NCI-H748 treated with DMSO at 0.1 percent for 48 hours (cell line): ENCODE results near the gene GLRB.
"Not testable (repeated sequence)": the region's sequence is repeated elsewhere in the genome, so short reads cannot be mapped to it uniquely, and the experiment has no call there.

Experiments used
- DNase-seq: peaks from one replicate; lab custom pipeline; 2025; lab: John Stamatoyannopoulos, UW

Gene GLRB

DNA sequence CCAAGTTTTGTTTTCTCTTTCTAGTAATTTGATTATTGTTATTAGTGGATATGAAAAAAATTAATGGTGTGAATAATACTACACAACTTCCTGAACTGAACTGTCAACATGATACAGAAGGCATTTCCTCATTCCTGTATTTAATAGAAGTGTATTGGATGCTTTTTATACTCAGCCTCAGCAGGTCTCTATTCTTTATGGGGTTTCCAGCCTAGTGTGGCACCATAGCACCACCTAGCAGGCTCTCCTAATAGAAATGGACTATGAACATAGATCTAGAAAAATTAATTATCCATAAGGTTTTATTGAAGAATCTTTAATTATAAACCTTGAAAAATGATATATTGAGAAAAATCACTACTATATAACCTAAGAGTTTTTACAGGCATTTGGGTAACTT, 52.4 kb downstream of the GLRB start:
- peak; percentile 6 for DNase-seq

DNA sequence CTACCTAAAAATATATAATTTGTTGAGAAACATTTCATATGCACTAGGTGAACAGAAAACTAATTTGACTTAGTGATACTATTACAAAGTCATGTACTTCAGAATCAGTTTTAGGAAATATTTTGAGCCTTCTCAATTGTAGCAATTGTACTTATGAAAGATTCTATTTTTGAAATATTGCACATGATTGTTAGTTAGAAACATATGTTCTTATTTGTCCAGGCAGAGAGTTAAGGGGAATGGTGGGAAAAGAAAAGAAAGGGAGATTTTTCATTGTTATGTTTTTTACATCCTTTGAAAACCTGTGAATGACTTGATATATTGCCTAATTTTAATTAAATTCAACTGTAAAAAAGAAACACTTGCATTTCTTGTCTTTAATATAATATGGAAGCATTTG, 66.0 kb downstream of the GLRB start:
- DNase-seq = no peak

DNA sequence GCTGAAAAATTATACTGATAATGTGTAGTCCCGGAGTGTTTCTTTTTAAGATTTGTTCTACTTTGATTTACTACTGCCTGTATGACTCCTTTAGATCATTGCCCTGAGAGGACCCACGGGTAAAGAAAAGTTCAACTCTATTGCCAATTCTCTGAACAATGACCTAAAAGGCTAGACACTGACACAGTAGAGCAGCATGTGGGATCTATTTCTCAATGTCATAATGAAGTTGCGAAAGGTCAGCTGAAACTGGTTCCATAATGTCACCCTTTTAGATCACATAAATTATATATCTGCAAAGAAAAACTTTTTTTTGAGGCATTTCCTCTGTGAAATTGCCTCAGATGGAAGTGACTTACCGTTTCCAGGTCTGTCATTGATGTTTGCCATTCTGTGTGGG, 67.4 kb downstream of the GLRB start:
- no peak for DNase-seq

DNA sequence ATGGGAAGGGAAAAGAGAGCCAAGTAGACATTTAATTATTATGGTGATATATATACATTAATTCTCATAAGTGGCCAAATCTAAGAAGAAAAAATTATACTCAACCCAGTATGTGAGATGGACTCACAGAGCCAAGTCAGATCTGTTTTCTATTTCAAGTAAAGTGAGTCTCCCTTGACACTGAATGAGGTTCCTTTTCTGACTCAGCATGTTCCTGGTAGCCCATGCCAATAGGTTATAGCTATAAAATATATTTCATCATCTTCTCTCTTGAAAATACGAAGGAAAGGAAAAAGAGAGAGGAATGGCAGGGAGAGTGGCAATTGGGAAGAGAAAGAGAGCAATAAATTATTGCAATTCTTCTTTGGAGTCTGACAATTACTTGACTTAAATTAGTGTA, 75.8 kb downstream of the GLRB start:
- no peak for DNase-seq

DNA sequence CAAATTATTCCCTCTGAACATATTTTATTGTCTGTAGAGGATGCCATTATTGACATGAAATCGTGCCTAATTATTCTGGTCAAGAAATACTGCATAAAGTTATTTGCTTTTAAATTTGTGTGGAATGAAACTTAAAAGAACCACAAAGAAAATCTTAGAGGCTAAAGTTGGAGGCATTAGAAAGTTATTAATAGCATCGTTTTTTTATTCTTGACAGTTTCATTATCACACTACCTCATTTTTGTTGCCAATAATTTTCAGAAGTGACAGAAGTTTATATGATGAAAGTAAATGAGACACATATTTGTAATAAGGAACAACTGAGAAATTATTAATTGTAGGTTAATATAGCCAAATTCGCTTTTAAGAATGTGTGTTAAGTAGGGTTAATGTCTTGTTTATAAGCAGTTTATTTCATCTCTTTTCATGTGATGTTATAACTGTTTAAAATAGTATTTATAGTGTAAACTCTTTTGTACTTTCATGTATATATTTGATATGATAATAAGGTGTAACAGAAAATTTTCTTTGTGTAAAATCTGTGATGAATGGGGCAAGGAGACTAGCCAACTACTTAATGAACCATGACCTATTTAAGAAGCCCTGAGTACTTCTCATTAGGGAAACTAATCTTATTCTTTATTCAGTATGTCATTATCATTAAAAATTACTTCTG, 90.1 kb downstream of the GLRB start:
- no peak for DNase-seq

DNA sequence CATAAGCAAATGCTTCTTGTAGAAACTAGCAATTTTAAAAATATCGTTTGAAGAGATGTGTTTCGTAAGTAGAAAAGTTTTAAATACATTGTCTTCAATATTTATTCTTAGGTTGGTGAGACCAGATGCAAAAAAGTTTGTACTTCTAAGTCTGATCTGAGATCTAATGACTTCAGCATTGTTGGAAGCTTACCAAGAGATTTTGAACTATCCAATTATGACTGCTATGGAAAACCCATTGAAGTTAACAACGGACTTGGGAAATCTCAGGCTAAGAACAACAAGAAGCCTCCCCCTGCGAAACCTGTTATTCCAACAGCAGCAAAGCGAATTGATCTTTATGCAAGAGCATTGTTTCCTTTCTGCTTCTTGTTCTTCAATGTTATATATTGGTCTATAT, 94.4 kb downstream of the GLRB start:
- DNase-seq = no peak

DNA sequence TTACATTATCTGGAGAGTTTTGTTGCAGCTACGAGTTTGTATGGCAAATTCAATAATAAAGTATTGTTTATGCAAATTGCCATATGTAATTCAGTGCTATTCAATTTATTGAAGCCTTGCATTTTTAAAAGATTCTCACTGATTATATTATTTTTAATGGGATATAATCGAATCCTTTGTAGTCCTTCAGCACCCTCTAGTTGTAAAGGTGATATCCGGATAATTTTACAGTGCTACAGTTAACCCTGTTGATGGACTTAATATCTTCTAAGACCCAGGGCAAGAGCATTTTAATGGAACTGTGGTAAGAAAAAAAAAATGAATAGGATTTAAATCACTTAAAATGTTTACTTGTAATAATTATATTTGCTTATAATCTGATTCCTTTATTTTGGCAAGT, 96.1 kb downstream of the GLRB start:
- no peak for DNase-seq

DNA sequence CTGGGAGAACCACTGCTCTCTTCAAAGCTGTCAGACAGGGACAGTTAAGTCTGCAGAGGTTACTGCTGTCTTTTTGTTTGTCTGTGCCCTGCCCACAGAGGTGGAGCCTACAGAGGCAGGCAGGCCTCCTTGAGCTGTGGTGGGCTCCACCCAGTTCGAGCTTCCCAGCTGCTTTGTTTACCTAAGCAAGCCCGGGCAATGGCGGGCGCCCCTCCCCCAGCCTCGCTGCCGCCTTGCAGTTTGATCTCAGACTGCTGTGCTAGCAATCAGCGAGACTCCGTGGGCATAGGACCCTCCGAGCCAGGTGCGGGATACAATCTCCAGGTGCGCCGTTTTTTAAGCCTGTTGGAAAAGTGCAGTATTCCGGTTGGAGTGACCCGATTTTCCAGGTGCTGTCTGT, 104.3 kb downstream of the GLRB start:
- not testable (repeated sequence) for DNase-seq

DNA sequence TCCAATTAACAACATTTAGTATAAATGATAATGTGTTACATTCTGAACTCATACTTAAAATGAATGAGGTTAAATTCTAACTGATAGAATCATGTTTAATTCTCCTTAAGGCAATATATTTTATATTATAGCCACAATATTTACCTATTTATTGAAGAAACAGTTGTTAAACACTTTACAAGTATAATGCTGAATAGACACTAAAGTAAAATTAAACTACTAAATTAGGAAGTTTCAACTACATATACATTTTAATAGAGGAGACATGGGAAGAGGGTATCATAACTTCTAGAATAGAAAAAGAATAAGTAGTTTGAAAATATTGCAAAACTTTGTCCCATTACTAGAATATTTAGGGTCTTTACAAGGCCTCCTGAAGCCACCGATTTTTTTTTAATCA, 108.3 kb downstream of the GLRB start:
- DNase-seq = no peak

DNA sequence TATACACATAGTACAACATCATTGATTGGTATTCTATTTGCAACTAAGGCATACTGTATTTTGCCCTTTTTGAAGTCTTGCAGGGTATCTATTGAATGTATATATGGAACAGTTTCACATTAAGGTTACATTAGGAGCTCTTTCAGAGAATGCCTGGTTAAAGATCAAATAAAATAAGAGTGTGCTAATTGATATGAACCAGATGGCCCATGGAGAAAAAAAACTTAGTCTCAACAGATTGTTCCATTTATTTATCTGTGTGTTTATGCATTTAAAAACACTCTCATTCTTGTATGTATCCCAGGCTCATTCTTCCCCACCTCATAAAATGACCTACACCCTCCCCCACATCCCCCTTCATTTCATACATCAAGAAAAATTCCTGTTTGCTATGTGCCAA, 109.4 kb downstream of the GLRB start:
- no peak for DNase-seq

DNA sequence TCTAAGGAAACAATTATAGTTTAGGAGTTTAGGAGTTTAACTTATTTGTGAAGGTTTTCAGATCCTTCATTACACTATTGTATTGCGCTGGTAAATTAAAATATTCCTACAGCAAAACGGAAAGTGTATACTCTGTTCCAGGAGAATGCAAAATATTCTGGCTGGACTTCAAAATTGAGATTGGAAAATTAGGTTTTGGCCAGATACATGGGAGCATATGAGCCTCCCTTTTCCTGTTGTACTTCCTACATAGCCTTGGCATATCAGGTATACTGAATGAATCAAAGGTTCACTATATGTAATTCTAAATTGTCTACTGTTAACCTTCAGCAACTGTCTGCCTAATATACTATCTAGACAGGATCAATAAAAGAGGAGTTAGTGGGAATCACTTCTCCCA, 119.4 kb downstream of the GLRB start:
- no peak for DNase-seq

DNA sequence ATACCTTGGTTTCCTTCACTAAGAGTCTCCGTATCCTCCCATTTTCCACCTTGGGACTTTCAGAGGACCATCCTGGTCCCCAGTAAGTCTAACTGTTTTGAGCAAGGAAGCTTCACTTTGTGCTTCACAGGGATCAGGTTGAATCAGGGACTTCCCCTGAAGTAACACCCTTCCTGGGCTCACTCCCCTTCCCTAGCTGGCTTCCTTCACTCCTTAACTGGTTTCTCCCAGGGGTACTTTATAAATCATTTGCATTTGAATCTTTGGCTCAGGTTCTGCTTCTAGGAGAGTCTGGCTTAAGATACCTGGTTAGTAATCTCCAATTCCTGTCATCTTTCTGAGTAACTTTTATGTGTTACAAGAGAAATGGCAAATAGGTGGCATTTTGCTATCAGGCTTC, 120.1 kb downstream of the GLRB start:
- DNase-seq = no peak

DNA sequence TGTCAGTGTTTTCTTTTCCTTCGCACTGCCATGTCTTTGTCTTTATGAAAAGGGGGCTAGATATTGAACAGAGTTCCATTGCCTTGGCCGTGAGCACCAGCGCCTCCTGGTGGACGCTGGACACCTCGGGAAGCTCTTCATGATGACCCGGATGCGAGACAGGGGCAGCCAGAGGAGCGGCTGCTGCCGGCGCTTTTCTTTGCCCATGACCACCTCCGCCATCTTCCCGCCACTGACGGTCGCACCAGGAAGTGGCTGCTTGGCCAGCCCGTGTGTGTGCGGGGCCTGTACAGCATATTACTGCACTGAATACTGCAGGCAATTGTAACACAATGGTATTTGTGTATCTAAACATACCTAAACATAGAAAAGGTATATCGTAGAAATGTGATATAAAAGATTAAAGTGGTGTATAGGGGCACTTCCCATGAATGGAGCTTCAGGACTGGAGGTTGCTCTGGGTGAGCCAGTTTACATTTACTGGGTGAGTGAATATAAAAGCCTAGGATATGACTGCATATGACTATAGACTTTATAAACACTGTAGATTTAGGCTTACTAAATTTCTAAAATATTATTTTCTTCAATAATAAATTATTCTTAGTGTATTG, 128.8 kb downstream of the GLRB start:
- DNase-seq = no peak

DNA sequence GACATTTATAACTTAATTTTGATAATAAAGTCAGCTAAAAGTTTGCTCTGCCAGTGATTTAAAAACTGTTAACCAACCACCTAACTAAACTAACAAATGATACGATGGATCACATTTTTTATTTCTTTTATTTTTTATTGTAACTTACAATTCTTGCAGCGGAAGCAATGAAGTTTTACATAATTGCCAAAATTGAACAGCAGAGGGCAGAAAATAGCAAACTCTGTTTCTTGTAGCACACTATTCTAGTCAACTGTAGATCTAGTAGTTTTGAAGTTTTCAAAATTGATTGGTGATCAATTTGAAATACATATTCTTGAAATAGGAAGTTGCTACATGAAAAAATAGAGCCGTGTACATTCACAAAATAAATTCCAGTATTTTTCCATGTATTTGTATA, 141.8 kb downstream of the GLRB start:
- peak; percentile 25 for DNase-seq

DNA sequence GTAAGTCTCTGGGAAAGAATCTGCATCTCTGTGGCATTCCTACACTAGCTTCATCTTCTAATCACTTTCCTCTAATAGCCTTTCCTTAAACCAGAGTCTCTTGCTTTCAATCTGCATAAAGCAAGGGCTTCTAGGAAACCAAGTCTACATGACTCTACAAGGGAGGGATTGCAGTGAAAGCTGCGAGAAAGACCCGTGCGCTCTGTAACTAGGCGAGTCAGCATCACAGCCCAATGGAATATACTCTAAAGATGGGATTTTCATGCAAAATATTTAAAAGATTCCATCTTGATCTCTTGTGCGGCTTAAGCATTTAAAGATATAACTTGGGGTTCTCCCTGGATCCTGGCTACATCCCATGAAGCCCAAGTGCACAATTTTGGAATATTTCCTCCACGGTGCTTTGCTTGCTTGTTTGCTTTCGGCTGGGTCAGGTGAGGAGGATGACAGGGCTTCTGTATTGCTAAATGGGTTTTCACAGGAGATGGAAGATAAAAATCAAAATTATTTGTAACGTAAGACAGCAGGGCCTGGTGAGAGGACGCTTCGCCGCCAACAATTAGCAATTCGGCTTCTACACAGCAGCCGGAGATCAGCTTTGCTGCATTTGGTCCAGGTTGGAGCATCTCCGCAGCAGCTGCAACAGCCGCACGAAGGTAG, 143.9 kb downstream of the GLRB start:
- peak; percentile 34 for DNase-seq

DNA sequence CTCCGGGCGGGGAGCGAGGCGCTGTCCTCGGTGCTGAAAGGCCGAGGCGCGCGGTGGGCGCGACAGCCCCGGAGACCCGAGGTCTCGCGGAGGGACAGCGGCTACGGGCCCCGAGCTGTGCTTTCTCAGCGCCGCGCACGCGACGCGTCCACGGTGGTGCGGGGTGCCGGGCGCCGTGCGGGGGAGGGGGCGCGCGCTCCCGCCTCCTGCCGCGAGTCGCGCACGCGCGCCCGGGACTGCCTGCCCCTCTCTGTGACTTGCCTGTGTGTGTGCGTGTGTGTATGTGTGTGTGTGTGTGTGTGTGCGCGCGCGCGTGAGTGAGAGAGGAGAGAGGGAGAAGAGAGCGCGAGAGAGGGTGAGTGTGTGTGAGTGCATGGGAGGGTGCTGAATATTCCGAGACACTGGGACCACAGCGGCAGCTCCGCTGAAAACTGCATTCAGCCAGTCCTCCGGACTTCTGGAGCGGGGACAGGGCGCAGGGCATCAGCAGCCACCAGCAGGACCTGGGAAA, 144.5 kb downstream of the GLRB start, which contains the start of gene GRIA2:
GRIA2 (plus strand) TSS at position 358 of the 511 bp plus-strand sequence. CDS start 315 bp downstream, outside the sequence.
- peak; percentile 70 for DNase-seq

DNA sequence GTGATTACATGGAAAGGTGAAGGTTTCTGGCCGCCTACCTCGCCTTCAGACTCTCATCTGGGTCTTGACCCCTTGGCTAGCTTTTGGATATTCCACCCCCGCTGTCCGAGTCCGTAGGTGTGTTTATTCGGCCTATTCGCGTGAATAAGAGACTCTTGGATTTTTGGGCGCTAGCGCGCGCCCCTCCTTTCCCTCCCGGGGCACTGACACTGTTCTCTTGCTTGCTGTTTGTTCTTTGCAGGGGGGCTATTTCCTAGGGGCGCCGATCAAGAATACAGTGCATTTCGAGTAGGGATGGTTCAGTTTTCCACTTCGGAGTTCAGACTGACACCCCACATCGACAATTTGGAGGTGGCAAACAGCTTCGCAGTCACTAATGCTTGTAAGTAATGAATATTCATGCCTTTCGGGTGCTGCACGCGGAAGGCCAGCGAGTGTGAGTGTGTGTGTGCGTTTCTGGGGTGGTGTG, 145.5 kb downstream of the GLRB start:
- DNase-seq = no peak
